ENCODE data around the gene DLG2.

DLG2 gene

GRCh38 chr11:83693306-83693992, 1933.7 kb downstream of the DLG2 start:
- no peak overlapping the region for H3K27ac ChIP-seq (replicated peaks)

DNA sequence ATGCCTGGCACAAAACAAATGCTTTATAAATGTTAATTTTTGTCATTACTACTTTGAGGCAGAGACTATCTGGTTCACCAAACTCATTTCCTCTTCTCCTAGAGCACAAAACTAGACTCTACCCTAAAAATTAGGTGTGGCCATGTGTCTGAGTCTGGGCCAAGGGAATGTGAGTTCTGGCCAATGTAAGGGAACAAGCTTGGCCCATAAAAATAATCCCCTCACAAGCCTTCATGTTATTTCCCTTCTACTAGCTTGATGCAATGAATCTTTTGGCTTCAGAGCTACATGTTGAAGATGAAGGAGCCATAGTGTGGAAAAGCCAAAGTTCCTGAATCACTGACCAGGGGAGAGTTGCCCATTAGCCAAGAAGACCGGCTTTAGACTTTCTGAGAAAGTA, 1934.5 kb downstream of the DLG2 start:
- Histone ChIP-seq H3K27me3 (ENCODE audit: insufficient read depth, poor library complexity, severe bottlenecking) (no peaks in the 10 kb centered on the region), H3K4me3 (replicated peaks; ENCODE audit: insufficient read depth, low read length) (no peak overlapping the region), H3K27ac (replicated peaks) (no peak overlapping the region)
- no peak for DNase-seq (ENCODE audit: low read depth in 1 of 2, low spot score in 1 of 2)
- no peak for TF ChIP-seq POLR2AphosphoS5 (IDR thresholded peaks at IDR 0.05; ENCODE audit: low read depth)

More at GRCh38 chr11:83693306-83693992, 1933.7 kb downstream of the DLG2 start:
- no peak for DNase-seq (ENCODE audit: low read depth in 1 of 2, low spot score in 1 of 2)
- H3K27me3 ChIP-seq (ENCODE audit: insufficient read depth, poor library complexity, severe bottlenecking), result no peaks in the 10 kb centered on the region
- TF ChIP-seq REST (IDR thresholded peaks at IDR 0.05; ENCODE audit: insufficient replicate concordance, low read depth) (no peak), CTCF (IDR thresholded peaks at IDR 0.05; ENCODE audit: insufficient read depth, low read length) (no peak), GABPA (IDR thresholded peaks at IDR 0.05; ENCODE audit: low read depth) (no peak), SPI1 (IDR thresholded peaks at IDR 0.05; ENCODE audit: borderline replicate concordance, low read depth) (no peak), POLR2AphosphoS5 (IDR thresholded peaks at IDR 0.05; ENCODE audit: low read depth) (no peak)
- no peak overlapping the region for H3K4me3 ChIP-seq (replicated peaks; ENCODE audit: insufficient read depth, low read length)

DNA sequence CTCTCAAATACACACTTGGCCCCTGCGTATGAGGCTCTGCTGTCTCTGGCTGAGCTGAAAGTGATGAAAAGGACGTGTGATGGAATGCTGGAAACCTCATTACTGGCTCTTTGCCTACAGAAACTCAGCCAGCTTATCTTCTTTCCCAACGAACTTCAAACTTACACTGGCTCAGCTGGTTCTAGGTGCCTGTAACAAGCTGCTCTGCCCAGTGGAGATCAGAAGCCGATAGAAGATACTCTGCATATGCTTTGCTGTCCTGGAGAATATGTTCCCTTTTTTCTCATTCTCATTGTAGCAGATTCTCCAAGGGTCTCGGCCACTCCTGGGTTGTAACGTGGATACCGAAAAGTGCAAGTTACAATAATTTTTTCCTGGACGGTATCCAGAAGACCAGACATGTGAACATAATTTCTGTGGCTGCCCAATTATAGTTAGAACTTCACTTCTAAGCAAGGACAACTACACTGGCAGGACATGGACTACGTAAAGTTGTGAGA, 1935.6 kb downstream of the DLG2 start:
- no peaks in the 10 kb centered on the region for H3K27me3 ChIP-seq (ENCODE audit: insufficient read depth, poor library complexity, severe bottlenecking)
- H3K4me3 ChIP-seq (replicated peaks; ENCODE audit: insufficient read depth, low read length), result no peak overlapping the region
- DNase-seq (ENCODE audit: low read depth in 1 of 2, low spot score in 1 of 2), result no peak
- no peak overlapping the region for H3K27ac ChIP-seq (replicated peaks)
- TF ChIP-seq SPI1 (IDR thresholded peaks at IDR 0.05; ENCODE audit: borderline replicate concordance, low read depth) (no peak), CTCF (IDR thresholded peaks at IDR 0.05; ENCODE audit: insufficient read depth, low read length) (no peak), REST (IDR thresholded peaks at IDR 0.05; ENCODE audit: insufficient replicate concordance, low read depth) (no peak), POLR2AphosphoS5 (IDR thresholded peaks at IDR 0.05; ENCODE audit: low read depth) (no peak), GABPA (IDR thresholded peaks at IDR 0.05; ENCODE audit: low read depth) (no peak)

GRCh38 chr11:83689144-83689780, 1937.9 kb downstream of the DLG2 start:
- Histone ChIP-seq H3K27ac (replicated peaks) (no peak overlapping the region), H3K4me3 (replicated peaks; ENCODE audit: insufficient read depth, low read length) (no peak overlapping the region), H3K27me3 (ENCODE audit: insufficient read depth, poor library complexity, severe bottlenecking) (no peaks in the 10 kb centered on the region)
- TF ChIP-seq CTCF (IDR thresholded peaks at IDR 0.05; ENCODE audit: insufficient read depth, low read length) (no peak), SPI1 (IDR thresholded peaks at IDR 0.05; ENCODE audit: borderline replicate concordance, low read depth) (no peak), GABPA (IDR thresholded peaks at IDR 0.05; ENCODE audit: low read depth) (no peak), POLR2AphosphoS5 (IDR thresholded peaks at IDR 0.05; ENCODE audit: low read depth) (no peak), REST (IDR thresholded peaks at IDR 0.05; ENCODE audit: insufficient replicate concordance, low read depth) (no peak)
- no peak for DNase-seq (ENCODE audit: low read depth in 1 of 2, low spot score in 1 of 2)
